Suprapubic skin (tissue), 4 donors: Measurements from ENCODE around the gene FRYL.

Experiments used
- CTCF ChIP-seq, 2 donors: fragments of 200-600 bp in 1 of 2; fragments of 450-650 bp in 1 of 2; sonication (generic) in 1 of 2; IDR thresholded peaks; one replicate each; pipeline ENCODE4 v1.5.1; 2016 to 2019; ENCODE audit warnings: antibody characterized with exemption in 2 of 2, mild to moderate bottlenecking in 1 of 2, moderate library complexity in 1 of 2
- POLR2A ChIP-seq, 2 donors: fragments of 450-650 bp; IDR thresholded peaks; one replicate each; pipeline ENCODE4 v1.6.1; 2017; ENCODE audit warnings: antibody characterized with exemption in 2 of 2, mild to moderate bottlenecking in 2 of 2, moderate library complexity in 2 of 2
- POLR2AphosphoS5 ChIP-seq, 3 donors: sonication (generic); formaldehyde crosslinking; IDR thresholded peaks; one replicate each; pipeline ENCODE4 v1.6.1; 2017; ENCODE audit warnings: antibody characterized with exemption in 3 of 3

GRCh38 chr4:48484494-48485168, 295.4 kb downstream of the FRYL start:
- TF ChIP-seq CTCF (IDR thresholded peaks at IDR 0.05) = no peak
- TF ChIP-seq POLR2A (IDR thresholded peaks at IDR 0.05) = no peak
- no peak for TF ChIP-seq POLR2AphosphoS5 (IDR thresholded peaks at IDR 0.05)
